Stomach smooth muscle (tissue), 2 donors: ENCODE data around the gene PKN1.
A peak's percentile ranks its signal among the peaks of the same experiment; 100 is the strongest.
"Not testable (repeated sequence)": the region's sequence is repeated elsewhere in the genome, so short reads cannot be mapped to it uniquely, and the experiment has no call there.

Experiments used
- H3K27ac ChIP-seq: one replicate; pipeline ENCODE4 v1.7.0; 2013; ENCODE audit warnings: mild to moderate bottlenecking, low read length, inconsistent platforms
- H3K27me3 ChIP-seq, 2 donors: one replicate each; pipeline ENCODE4 v1.7.0; 2013; ENCODE audit warnings: low read length in 2 of 2; ENCODE audit not compliant: insufficient read depth in 2 of 2, control insufficient read depth in 1 of 2
- H3K36me3 ChIP-seq, 2 donors: one replicate each; pipeline ENCODE4 v1.7.0; 2013; ENCODE audit warnings: low read length in 2 of 2; ENCODE audit not compliant: control insufficient read depth in 2 of 2, insufficient read depth in 2 of 2
- H3K4me1 ChIP-seq: one replicate; pipeline ENCODE4 v1.7.0; 2013; ENCODE audit warnings: low read length; ENCODE audit not compliant: control insufficient read depth, insufficient read depth
- H3K4me3 ChIP-seq, 2 donors: one replicate each; pipeline ENCODE4 v1.7.0; 2013; ENCODE audit warnings: low read length in 2 of 2
- H3K9ac ChIP-seq, 2 donors: one replicate each; pipeline ENCODE4 v1.7.0; 2013; ENCODE audit warnings: low read length in 2 of 2, mild to moderate bottlenecking in 1 of 2
- H3K9me3 ChIP-seq, 2 donors: one replicate each; pipeline ENCODE4 v1.7.0; 2013; ENCODE audit warnings: low read length in 2 of 2; ENCODE audit not compliant: control insufficient read depth in 2 of 2
- donor health status: healthy.
- donor health status: Pancreatic carcinoma.

Gene PKN1

GRCh38 chr19:14494411-14494810 is 61.3 kb downstream of the PKN1 start:
- Histone ChIP-seq H3K9me3 (no peaks in the 10 kb centered on the region), H3K27ac (no peak overlapping the region), H3K4me1 (peaks cover 26% of the 10 kb centered on the region), H3K36me3 (peaks cover 4% of the 10 kb centered on the region in 2 donors), H3K9ac (peak overlapping the region in 1 of 2 donors; percentile 47), H3K4me3 (peak overlapping the region in 1 of 2 donors; percentile 82), H3K27me3 (no peaks in the 10 kb centered on the region)

GRCh38 chr19:14494910-14495671 is 62.0 kb downstream of the PKN1 start:
- peak overlapping the region; percentile 82 to 90 for H3K4me3 ChIP-seq
- peaks cover 0 to 4% of the 10 kb centered on the region in 2 donors for H3K36me3 ChIP-seq
- H3K27ac ChIP-seq, result peak overlapping the region; percentile 31
- no peaks in the 10 kb centered on the region for H3K27me3 ChIP-seq
- H3K9ac ChIP-seq, result peak overlapping the region; percentile 72 to 78
- no peaks in the 10 kb centered on the region for H3K9me3 ChIP-seq
- H3K4me1 ChIP-seq, result peaks cover 26% of the 10 kb centered on the region

- H3K27me3 ChIP-seq, result no peaks in the 10 kb centered on the region
These were observed 62.5 kb downstream of the PKN1 start for GRCh38 chr19:14495672-14496028.

DNA sequence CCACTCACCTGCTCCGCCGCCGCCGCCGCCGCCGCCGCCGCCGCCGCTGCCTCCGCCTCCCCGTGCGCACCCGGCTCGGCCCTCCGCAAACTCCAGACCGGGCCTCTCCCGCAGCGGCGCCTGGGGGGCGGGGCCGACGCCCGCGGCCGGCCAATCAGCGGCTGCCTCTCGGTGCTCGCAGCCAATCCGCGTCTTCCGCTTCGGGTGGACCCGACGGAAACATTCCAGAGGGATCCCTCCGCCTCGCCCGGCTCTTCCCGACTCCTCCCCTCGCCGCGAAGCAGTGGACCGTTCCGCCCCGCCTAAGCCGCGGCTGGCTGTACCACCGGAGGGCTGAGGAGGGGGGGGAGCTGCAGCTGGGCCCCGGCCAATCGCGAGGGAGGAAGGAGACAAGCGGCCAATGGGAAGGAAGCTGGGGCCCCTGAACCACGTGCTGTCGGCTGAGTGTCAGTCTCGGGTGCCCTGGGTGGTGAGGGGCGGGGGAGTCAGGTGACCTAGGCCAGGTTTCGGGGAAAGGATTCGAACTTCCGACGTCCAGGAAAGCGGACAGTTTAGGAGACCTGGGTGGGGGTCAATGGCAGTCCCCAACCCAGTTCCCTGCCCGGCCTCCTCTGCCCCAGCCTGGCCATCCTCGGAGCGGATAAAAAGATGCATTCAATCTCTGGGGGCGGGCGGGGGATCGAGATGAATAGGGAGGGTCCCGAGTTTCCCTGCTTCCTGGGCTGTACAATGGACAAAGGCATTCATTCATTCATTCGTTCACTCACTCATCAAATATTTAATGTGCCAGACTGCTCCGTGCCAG is 63.1 kb downstream of the PKN1 start, which contains the start of gene GIPC1:
TSS of gene GIPC1 (minus strand) at position 99 of the 805 bp plus-strand sequence. CDS start 13,151 bp downstream, outside the sequence.
- Histone ChIP-seq H3K4me1 (peaks cover 26% of the 10 kb centered on the region), H3K27me3 (no peaks in the 10 kb centered on the region), H3K36me3 (peaks cover 0 to 4% of the 10 kb centered on the region in 2 donors), H3K9ac (peak within 1 kb of the TSS; percentile 72 to 78), H3K4me3 (peak within 1 kb of the TSS; percentile 82 to 90), H3K9me3 (no peaks in the 10 kb centered on the region), H3K27ac (peak within 1 kb of the TSS; percentile 31)

More at GRCh38 chr19:14495672-14496028, 62.5 kb downstream of the PKN1 start:
- Histone ChIP-seq H3K4me1 (peaks cover 26% of the 10 kb centered on the region), H3K9ac (peak overlapping the region; percentile 72 to 78), H3K9me3 (no peaks in the 10 kb centered on the region), H3K4me3 (peak overlapping the region; percentile 82 to 90), H3K36me3 (peaks cover 0 to 4% of the 10 kb centered on the region in 2 donors), H3K27ac (peak overlapping the region; percentile 31)

GRCh38 chr19:14496834-14497227 is 63.7 kb downstream of the PKN1 start:
- peaks cover 0 to 2% of the 10 kb centered on the region in 2 donors for H3K36me3 ChIP-seq
- H3K27me3 ChIP-seq, result no peaks in the 10 kb centered on the region
- H3K9ac ChIP-seq, result peak overlapping the region; percentile 55 to 56
- H3K27ac ChIP-seq, result peak overlapping the region; percentile 24
- no peaks in the 10 kb centered on the region for H3K9me3 ChIP-seq
- H3K4me3 ChIP-seq, result peak overlapping the region; percentile 66 to 82
- peaks cover 26% of the 10 kb centered on the region for H3K4me1 ChIP-seq

DNA sequence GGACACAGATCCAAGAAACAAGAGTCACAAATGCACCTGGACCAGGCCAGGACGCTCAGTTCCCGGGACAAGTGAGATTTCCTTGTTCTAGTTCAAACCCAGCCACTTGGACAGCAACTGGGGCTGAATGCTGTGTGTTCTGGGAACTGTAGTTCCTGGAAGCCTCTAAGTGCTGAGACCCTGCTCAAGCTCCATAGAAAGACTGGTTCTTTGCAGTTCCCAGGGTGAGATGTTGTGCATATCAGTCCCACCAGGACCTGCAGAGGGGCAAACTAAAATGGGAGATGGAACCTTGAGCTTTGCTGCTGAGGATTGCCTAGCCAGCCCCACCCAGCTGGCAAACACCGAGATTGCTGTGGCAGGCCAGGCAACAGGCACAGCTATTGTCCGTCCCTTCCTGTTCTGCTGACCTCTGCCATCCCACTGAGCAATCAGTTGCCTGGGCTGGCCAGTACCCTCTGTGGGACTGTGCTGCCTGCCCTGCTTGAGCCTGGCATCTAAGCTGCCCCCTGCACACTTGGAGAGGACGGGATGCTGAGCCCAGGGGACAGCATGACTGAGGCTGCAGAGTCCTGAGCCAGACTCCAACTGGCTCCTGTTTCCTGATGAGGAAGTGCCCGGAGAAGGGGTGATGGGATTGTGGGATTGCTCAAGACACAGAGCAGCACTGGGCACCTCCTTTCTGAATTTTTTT is 64.3 kb downstream of the PKN1 start:
- Histone ChIP-seq H3K27ac (no peak overlapping the region), H3K9me3 (no peaks in the 10 kb centered on the region), H3K4me3 (peak overlapping the region in 1 of 2 donors; percentile 82), H3K27me3 (no peaks in the 10 kb centered on the region), H3K4me1 (peaks cover 26% of the 10 kb centered on the region), H3K9ac (peak overlapping the region in 1 of 2 donors; percentile 55), H3K36me3 (peaks cover 0 to 2% of the 10 kb centered on the region in 2 donors)

GRCh38 chr19:14502334-14503092 is 69.4 kb downstream of the PKN1 start:
- no peak overlapping the region for H3K9ac ChIP-seq
- H3K4me1 ChIP-seq, result no peaks in the 10 kb centered on the region
- peaks cover 0 to 2% of the 10 kb centered on the region in 2 donors for H3K27me3 ChIP-seq
- H3K36me3 ChIP-seq, result no peaks in the 10 kb centered on the region
- H3K4me3 ChIP-seq, result no peak overlapping the region
- no peak overlapping the region for H3K27ac ChIP-seq
- H3K9me3 ChIP-seq, result no peaks in the 10 kb centered on the region

DNA sequence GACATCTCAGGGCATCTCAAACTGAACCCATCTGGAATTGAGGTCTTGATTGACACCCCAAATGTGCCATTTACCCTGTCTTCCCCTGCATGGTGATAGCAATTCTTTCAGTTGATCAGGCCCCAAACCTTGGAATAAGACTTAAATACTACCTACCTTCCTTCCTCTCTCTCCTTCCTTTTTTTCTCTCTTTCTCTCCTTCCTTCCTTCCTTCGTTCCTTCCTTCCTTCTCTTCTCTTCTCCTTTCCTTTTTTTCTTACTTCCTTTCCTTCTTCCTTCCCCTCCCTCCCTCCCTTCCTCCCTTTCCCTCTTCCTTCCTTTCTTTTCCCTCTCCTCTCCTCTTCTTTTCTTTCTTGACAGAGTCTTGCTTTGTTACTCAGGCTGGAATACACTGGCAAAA is 70.2 kb downstream of the PKN1 start:
- Histone ChIP-seq H3K9ac (no peak overlapping the region), H3K27ac (no peak overlapping the region), H3K4me1 (no peaks in the 10 kb centered on the region), H3K9me3 (no peaks in the 10 kb centered on the region), H3K4me3 (no peak overlapping the region), H3K36me3 (no peaks in the 10 kb centered on the region), H3K27me3 (peaks cover 0 to 2% of the 10 kb centered on the region in 2 donors)

GRCh38 chr19:14504575-14504974 is 71.5 kb downstream of the PKN1 start:
- not testable (repeated sequence) for H3K27ac ChIP-seq, H3K9me3 ChIP-seq, H3K27me3 ChIP-seq, H3K4me3 ChIP-seq, H3K4me1 ChIP-seq, H3K9ac ChIP-seq, H3K36me3 ChIP-seq
